ENCODE data around the gene HAGH.

The HAGH gene

GRCh38 chr16:1831186-1832075 is 4.8 kb upstream of the HAGH start:
- DNase-seq = no peak

DNA sequence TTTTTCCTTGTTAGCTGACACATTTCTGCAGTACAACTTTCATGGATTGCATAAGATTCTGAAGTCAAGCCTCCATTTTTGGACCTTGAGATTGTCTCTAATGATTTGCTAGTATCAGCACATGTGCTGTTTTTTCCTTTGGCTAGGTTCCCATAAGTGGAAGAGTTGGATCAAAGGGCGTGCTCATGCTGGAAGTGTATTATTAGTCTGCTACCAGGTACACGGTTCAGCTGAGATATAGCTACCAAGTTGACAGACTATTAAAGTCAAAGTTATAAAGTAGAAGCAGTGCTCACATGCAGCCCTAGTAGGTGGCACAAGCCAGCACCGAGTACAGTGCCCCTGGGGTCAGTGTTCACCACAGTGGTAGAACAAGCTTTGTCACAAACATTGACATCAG is 3.6 kb upstream of the HAGH start:
- DNase-seq = no peak

DNA sequence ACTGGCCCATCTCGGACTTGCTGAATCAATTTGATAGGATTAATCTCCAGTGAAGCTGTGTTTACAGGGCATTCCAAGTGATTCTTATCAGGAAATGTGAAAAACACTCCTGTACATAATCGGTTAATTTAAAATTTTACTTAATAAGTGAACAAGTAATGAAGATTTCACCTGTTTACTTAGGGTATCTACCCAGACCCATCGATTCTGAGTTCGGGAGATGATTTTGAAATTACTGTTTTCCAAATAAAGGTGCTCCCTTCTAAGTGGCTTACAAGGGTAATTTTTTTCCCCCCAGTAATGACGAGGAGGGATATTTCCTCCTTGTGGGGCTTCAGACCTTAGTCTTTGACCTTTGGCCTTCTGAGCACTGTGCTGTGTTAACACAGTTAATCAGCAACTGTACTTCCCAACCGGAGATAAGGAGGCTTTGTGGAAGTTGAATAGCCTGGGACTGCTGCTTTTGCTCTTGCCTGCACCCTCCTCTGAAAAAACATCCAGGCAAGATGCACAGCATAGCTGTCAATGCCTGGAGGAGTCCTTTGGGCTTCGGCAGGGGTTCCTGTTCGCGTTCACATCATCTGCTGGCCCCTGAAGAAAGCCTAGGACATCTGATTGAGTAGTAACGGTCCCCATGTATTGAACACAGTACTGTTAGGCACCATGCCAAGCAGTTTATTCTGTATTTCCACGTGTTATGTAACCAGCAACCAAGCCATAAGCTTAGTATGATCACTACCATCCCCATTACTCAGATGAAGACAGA is 2.2 kb upstream of the HAGH start:
- DNase-seq = no peak

DNA sequence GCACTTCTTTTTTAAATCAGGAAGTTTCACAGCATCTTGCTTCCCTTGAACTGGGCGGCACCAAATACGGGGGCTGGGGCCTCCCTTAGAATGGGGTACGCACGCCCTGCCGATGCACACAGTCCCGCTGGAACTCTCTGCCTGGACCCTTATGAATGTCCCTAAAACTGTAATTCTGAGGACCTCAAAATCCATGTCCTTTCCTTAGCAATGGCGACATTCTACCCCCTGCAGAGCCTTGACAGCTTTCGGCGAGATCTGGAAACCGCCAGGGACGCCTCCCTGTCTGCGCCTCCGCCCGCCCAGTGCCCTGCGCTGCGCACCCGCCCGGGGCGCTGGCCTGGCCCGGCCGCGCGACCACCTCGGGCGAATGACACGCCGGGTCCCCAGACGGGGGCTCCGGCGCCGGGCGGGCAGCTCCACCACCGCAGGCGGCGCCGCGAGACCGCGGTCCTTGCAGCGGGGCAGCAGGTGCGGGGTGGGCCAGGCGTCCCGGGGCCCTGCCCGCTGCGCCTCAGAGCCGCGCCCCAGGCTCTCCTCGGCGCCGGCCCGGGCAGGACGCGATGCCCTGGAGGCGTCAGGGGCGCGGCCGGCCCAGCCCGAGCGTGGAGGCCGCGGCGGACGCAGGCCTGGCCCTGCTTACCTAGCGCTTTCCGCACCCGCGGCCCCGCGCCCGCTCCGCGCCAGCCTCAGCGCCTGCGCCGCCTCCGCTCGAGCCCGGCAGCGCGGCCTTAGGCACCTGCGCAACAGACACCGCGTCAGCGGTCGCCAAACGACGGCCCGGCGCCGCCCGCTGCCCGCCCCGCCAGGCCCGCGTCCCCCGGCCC is 548 bp downstream of the HAGH start:
- peak; percentile 69 for DNase-seq

- DNase-seq = no peak
These were observed 1.2 kb downstream of the HAGH start for GRCh38 chr16:1825381-1825863.

DNA sequence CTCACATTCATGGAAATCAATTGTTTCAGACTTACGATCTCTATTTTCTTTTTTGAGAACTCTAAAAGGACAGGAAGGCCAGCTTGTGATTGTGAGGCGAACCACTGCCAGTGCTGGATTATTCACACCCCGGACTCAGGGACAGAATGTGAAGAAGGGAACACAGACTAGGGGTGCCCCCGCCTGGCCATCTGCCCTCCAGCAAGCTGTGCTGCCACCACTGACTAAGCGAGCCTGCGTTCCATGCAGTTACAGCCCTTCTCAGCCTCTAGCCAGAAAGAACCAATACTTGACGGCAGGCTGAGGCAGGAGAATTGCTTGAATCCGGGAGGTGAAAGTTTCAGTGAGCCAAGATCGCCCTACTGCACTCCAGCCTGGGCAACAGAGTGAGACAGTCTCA is 2.8 kb downstream of the HAGH start:
- DNase-seq = no peak

GRCh38 chr16:1822801-1823200 is 3.8 kb downstream of the HAGH start:
- no peak for DNase-seq

DNA sequence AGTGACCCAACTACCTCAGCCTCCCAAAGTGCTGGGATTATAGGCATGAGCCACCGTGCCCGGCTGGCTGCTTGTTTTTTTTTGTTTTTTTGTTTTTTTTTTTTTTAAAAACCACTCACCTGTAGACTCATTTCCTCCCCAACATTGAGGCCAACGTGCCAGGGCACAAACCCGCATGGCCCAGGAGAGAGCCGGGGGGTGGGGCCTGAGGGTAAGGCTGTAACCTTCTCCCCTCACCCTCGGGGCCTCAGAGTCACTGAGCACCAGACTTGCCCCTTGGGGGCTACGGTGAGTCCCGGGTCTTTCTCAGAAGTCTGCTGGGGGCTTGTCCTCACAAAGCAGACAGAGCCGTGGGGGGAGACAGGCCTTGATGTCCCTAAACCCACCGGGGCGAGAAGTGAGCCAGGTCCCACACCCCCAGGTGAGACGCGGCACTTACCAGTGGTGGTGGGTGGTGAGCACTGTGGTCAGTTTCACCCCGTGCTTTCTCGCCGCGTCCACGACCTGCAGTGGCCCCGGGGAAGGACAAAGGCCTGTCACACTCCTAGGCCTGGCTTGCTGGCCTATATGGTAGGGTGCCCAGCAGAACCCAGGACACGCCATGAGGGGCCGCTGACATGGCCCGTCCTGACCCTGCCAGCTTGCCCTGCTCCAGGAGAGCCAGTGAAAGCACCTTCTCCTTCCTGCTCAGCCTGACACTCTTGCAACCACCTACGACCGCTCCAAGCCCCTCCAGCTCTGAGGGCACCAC is 4.6 kb downstream of the HAGH start:
- no peak for DNase-seq

DNA sequence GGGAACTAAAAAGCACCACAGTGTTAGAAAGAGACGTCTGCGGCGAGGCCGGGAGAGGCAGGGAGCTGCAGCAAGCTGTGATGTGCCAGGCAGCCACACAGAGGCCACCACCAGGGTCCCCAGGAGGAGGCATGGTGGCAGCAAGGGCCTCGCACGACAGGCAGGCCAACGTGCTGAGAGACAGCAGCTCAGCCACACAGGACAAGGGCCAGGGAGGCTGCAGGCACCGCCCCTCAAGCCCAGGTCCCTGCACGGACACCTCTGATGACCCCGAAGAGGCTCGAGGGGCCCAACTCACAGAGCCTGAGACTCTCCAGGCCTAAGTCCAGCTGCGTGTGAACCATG is 5.7 kb downstream of the HAGH start:
- no peak for DNase-seq

DNA sequence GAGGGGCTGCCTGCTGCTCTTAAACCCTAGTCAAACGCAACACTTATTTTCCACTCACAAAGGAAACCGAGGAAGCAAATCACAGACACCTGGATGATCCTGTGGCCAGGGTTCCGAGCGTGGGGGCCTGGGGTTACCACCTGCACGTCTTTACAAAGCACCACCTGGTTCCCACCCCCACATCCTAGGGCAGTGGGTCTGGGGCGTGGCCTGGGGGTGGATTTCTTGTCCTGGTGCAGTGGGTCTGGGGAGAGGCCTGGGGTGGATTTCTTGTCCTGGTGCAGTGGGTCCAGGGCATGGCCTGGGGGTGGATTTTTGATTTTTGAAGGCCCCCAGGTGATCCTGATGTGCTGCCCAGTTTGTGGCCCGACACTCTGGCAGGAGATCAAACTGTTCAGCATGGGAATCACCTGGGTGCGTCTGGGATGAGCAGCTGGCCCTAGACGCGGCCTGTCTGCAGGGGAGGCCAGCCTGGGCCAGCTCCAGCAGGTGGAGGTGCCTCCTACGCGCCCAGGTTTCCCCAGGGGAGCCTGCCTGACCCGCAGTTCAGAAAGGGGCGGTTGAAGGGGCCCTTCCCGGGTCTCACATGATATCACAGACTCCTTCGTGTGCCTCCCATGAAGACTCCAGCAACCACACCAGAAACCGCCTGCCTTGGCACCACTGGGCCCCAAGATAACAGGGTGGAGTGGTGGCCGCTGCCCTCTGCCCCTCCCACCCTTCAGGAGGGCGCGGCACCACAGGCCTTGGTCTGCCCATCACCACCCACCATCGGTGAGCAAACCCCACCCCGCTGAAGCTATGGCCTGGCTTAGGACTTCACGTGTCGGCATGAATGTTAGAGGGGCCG is 6.3 kb downstream of the HAGH start:
- DNase-seq = no peak

DNA sequence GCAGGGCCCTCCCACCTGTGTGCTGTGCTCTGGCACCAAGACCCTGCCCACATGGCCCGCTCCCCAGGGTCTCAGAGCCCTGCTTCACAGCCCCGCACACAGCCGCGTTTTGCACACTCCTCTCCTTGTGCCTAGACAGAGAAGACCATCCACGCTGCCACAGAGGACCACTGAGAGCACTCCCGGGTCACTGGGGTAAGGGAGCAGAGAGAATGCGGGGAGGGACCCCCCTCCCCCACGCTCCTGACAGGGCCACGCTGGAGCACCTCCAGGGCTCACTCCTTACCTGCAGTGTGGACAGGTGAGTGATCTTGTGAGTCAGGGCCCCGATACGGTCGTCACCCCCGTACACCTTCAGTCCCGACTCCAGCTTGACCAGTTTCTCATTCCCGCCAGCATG is 7.0 kb downstream of the HAGH start:
- no peak for DNase-seq

DNA sequence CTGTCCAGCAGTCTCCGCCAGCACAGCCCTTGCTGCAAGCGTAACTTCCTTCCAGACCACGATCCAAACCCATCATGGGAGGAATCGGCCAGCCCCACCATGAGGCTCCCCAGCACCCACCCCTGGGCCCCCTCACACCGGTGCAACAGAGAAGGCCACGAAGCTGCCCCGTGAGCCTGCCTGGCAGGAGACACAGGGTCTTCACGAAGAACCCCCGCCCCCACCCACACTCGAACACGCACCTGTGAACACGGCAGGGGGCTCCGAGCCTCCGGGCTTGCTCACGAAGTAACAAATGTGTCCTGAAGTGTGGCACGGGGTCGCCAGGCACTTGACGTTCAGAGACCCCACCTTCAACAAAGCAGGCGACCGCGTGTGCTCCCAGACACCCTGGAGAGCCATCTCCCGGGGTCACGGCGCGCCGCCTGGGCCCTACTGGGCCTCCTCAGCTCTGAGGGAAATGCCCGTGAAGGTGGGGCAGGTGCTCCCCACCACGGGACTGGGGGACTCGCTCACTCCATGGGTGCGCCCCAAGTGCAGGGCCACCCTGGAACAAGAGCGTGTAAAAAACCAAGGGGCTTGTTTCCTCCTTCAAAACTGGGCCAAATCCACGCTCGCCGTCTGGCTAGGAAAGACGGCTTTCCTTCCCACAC is 7.6 kb downstream of the HAGH start:
- DNase-seq = no peak

- DNase-seq = no peak
These were observed 8.3 kb downstream of the HAGH start for GRCh38 chr16:1818204-1818872.

- DNase-seq = no peak
These were observed 8.9 kb downstream of the HAGH start for GRCh38 chr16:1817716-1818115.

DNA sequence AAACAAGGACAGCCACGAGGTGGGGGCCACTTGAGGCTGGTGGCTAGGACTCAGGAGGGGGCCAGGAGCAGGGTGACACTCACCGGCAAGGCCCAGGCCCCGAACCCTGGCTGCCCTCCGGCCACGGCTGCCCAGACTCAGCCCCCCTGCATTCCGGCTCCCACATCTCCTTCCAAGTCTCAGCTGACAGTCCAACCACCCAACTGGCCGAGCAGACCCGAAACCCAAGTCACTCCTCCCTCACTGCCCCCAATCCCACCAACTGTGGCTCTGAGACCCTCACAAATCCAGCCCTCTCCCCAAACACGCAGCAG is 9.4 kb downstream of the HAGH start:
- DNase-seq = no peak

GRCh38 chr16:1816396-1817275 is 10.0 kb downstream of the HAGH start:
- no peak for DNase-seq

DNA sequence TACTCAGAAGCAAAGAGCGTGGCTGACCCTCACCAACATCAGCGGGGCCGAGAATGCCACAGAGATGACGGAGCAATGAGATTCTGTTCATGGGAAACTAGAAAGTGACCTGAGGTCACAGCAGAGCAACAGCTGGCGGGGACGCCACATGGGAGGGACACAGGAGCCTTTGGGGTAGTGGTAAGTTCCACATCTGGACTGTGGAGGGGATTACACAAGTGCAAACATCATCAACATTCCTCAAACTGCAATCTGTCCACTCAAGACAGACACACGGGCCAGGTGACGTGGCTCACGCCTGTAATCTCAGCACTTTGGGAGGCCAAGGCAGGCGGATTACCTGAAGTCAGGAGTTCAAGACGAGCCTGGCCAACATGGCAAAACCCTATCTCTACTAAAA is 11.2 kb downstream of the HAGH start:
- no peak for DNase-seq

GRCh38 chr16:1812732-1813163 is 13.9 kb downstream of the HAGH start:
- peak; percentile 48 for DNase-seq

- DNase-seq = no peak
These were observed 16.1 kb downstream of the HAGH start for GRCh38 chr16:1810536-1810935.

- DNase-seq = no peak
These were observed 16.5 kb downstream of the HAGH start for GRCh38 chr16:1810106-1810505.
